NCI-H82 treated with DMSO at 0.1 percent for 48 hours (cell line): ENCODE data around the gene DIP2C.
"Not testable (repeated sequence)": the region's sequence is repeated elsewhere in the genome, so short reads cannot be mapped to it uniquely, and the experiment has no call there.

Experiments
- DNase-seq: peaks from one replicate; lab custom pipeline; 2025; ENCODE audit not compliant: unreplicated experiment; lab: John Stamatoyannopoulos, UW

The DIP2C gene

GRCh38 chr10:320771-321170 is 368.7 kb downstream of the DIP2C start:
- no peak for DNase-seq

- no peak for DNase-seq
These were observed 371.5 kb downstream of the DIP2C start for GRCh38 chr10:317926-318325.

- no peak for DNase-seq
These were observed 372.1 kb downstream of the DIP2C start for GRCh38 chr10:317271-317769.

GRCh38 chr10:316390-316789 is 373.1 kb downstream of the DIP2C start:
- DNase-seq = no peak

- DNase-seq = no peak
These were observed 374.6 kb downstream of the DIP2C start for GRCh38 chr10:314871-315270.

GRCh38 chr10:314381-314780 is 375.1 kb downstream of the DIP2C start:
- no peak for DNase-seq

- no peak for DNase-seq
These were observed 377.4 kb downstream of the DIP2C start for GRCh38 chr10:311901-312665.

GRCh38 chr10:310976-311639 is 378.4 kb downstream of the DIP2C start:
- no peak for DNase-seq

- no peak for DNase-seq
These were observed 379.1 kb downstream of the DIP2C start for GRCh38 chr10:310371-310770.

- DNase-seq = no peak
These were observed 380.8 kb downstream of the DIP2C start for GRCh38 chr10:308572-309085.

GRCh38 chr10:308101-308500 is 381.4 kb downstream of the DIP2C start:
- no peak for DNase-seq

- no peak for DNase-seq
These were observed 381.8 kb downstream of the DIP2C start for GRCh38 chr10:307659-308058.

GRCh38 chr10:306675-307185 is 382.7 kb downstream of the DIP2C start:
- DNase-seq = no peak

- no peak for DNase-seq
These were observed 383.3 kb downstream of the DIP2C start for GRCh38 chr10:306007-306674.

GRCh38 chr10:305034-305433 is 384.4 kb downstream of the DIP2C start:
- no peak for DNase-seq

- no peak for DNase-seq
These were observed 387.9 kb downstream of the DIP2C start for GRCh38 chr10:301536-301935.

- DNase-seq = not testable (repeated sequence)
These were observed 388.9 kb downstream of the DIP2C start for GRCh38 chr10:300580-300979.

- DNase-seq = no peak
These were observed 389.5 kb downstream of the DIP2C start for GRCh38 chr10:299969-300368.

GRCh38 chr10:299512-299911 is 390.0 kb downstream of the DIP2C start:
- DNase-seq = no peak

- DNase-seq = no peak
These were observed 391.4 kb downstream of the DIP2C start for GRCh38 chr10:298033-298432.

GRCh38 chr10:297567-297966 is 391.9 kb downstream of the DIP2C start:
- DNase-seq = no peak
